WTC11 (cell line): Measurements from ENCODE around the gene SPRED2. TPM values are rescaled to one million over a fixed set of nuclear protein-coding genes. Genes with fewer than 3 reads are reported as not detected.
A peak's percentile ranks its signal among the peaks of the same experiment; 100 is the strongest.

Experiments used
- ATAC-seq: fragments of 200-7000 bp; cut with Tn5 transposase; 2 replicates; pipeline ENCODE4 v1.10.0; 2021; ENCODE audit warnings: mild to moderate bottlenecking, moderate library complexity
- CTCF ChIA-PET: fragments of 300-600 bp; sonication (Branson Sonifier 250); formaldehyde crosslinking; loops from one replicate; lab custom pipeline; 2021; ENCODE audit warnings: antibody characterized with exemption; lab: Charles Lee
- POLR2A ChIA-PET: fragments of 350-600 bp; sonication (Branson Sonifier 250); formaldehyde crosslinking; loops from one replicate; lab custom pipeline; 2021; ENCODE audit warnings: antibody characterized with exemption; lab: Charles Lee
- DNase-seq: peaks from one replicate; pipeline ENCODE4 v3.0.0; 2021; ENCODE audit warnings: low spot score
- H3K27ac Mint-ChIP-seq: 2 replicates; pipeline ENCODE4 v1.8.0; 2021; ENCODE audit warnings: mixed read lengths
- H3K27me3 Mint-ChIP-seq: 2 replicates; pipeline ENCODE4 v1.8.0; 2021; ENCODE audit warnings: low read depth, mild to moderate bottlenecking, moderate library complexity, mixed read lengths
- H3K36me3 Mint-ChIP-seq: 2 replicates; pipeline ENCODE4 v1.8.0; 2021; ENCODE audit warnings: mixed read lengths
- H3K4me1 Mint-ChIP-seq: 2 replicates; pipeline ENCODE4 v1.8.0; 2022; ENCODE audit warnings: mixed read lengths
- H3K4me3 Mint-ChIP-seq: 2 replicates; pipeline ENCODE4 v1.8.0; 2021; ENCODE audit warnings: mild to moderate bottlenecking, moderate library complexity, mixed read lengths
- H3K9me3 Mint-ChIP-seq: 2 replicates; pipeline ENCODE4 v1.8.0; 2021; ENCODE audit warnings: mixed read lengths
- ATF1 ChIP-seq: sonication (generic); formaldehyde crosslinking; IDR thresholded peaks from 2 replicates; pipeline ENCODE4 v1.8.1; 2023; ENCODE audit warnings: mild to moderate bottlenecking, moderate library complexity, missing genetic modification reagents
- CDX4 ChIP-seq: fragments of 250-450 bp; sonication (Bioruptor Pico); IDR thresholded peaks from 2 replicates; pipeline ENCODE4 v1.9.0; 2021; ENCODE audit warnings: moderate library complexity, mild to moderate bottlenecking, inconsistent platforms, borderline replicate concordance
- CREM ChIP-seq: sonication (generic); formaldehyde crosslinking; IDR thresholded peaks from 2 replicates; pipeline ENCODE4 v1.8.1; 2022; ENCODE audit warnings: mild to moderate bottlenecking, missing genetic modification reagents, moderate library complexity
- FOXK1 ChIP-seq: sonication (generic); formaldehyde crosslinking; IDR thresholded peaks from 2 replicates; pipeline ENCODE4 v1.8.0; 2022; ENCODE audit warnings: mild to moderate bottlenecking, moderate library complexity, missing genetic modification reagents
- NR2C2 ChIP-seq: sonication (generic); formaldehyde crosslinking; IDR thresholded peaks from 2 replicates; pipeline ENCODE4 v1.8.0; 2022; ENCODE audit warnings: mild to moderate bottlenecking, missing genetic modification reagents
- PRRX2 ChIP-seq: fragments of 250-450 bp; sonication (Bioruptor Pico); IDR thresholded peaks from 2 replicates; pipeline ENCODE4 v1.8.0; 2021; ENCODE audit warnings: mild to moderate bottlenecking
- SMAD4 ChIP-seq: sonication (generic); formaldehyde crosslinking; IDR thresholded peaks from 2 replicates; pipeline ENCODE4 v1.8.0; 2022; ENCODE audit warnings: mild to moderate bottlenecking, missing genetic modification reagents
- SOX15 ChIP-seq: fragments of 250-450 bp; sonication (Bioruptor Pico); IDR thresholded peaks from 2 replicates; pipeline ENCODE4 v1.9.0; 2021; ENCODE audit warnings: mild to moderate bottlenecking
- SP1 ChIP-seq: sonication (generic); formaldehyde crosslinking; conservative IDR thresholded peaks from 2 replicates; pipeline ENCODE4 v1.8.1; 2022; ENCODE audit warnings: missing genetic modification reagents
- ZNF317 ChIP-seq: sonication (generic); formaldehyde crosslinking; IDR thresholded peaks from 2 replicates; pipeline ENCODE4 v1.8.1; 2023; ENCODE audit warnings: low read depth, mild to moderate bottlenecking, moderate library complexity, missing genetic modification reagents, borderline replicate concordance
- total RNA-seq: library from RNA; stranded (reverse); gene quantifications from 3 replicates; pipeline ENCODE4 v1.2.3, GENCODE V29; 2021
- TF ChIP-seq, protein P1 (sequence below): sonication (generic); formaldehyde crosslinking; IDR thresholded peaks from 2 replicates; pipeline ENCODE4 v1.8.0; 2022; ENCODE audit warnings: mild to moderate bottlenecking, missing genetic modification reagents
- TF ChIP-seq, protein P2 (sequence below): sonication (generic); formaldehyde crosslinking; IDR thresholded peaks from 2 replicates; pipeline ENCODE4 v1.8.1; 2022; ENCODE audit warnings: low read depth, missing genetic modification reagents, borderline replicate concordance
- TF ChIP-seq, protein P3 (sequence below): fragments of 250-450 bp; sonication (Bioruptor Pico); conservative IDR thresholded peaks from 2 replicates; pipeline ENCODE4 v1.9.0; 2021; ENCODE audit warnings: mild to moderate bottlenecking
- TF ChIP-seq, protein P4 (sequence below): sonication (generic); formaldehyde crosslinking; IDR thresholded peaks from 2 replicates; pipeline ENCODE4 v1.8.0; 2022; ENCODE audit warnings: mild to moderate bottlenecking, missing genetic modification reagents
- TF ChIP-seq, protein P5 (sequence below): sonication (generic); formaldehyde crosslinking; IDR thresholded peaks from 2 replicates; pipeline ENCODE4 v1.8.1; 2022; ENCODE audit warnings: mild to moderate bottlenecking, missing genetic modification reagents, moderate library complexity, borderline replicate concordance
- TF ChIP-seq, protein P6 (sequence below): fragments of 250-450 bp; sonication (Bioruptor Pico); IDR thresholded peaks from 2 replicates; pipeline ENCODE4 v2.1.2; 2022; ENCODE audit warnings: mild to moderate bottlenecking, moderate library complexity

The SPRED2 gene
- total RNA-seq, 1 experiment from 2014 or later: 34.1 TPM

DNA sequence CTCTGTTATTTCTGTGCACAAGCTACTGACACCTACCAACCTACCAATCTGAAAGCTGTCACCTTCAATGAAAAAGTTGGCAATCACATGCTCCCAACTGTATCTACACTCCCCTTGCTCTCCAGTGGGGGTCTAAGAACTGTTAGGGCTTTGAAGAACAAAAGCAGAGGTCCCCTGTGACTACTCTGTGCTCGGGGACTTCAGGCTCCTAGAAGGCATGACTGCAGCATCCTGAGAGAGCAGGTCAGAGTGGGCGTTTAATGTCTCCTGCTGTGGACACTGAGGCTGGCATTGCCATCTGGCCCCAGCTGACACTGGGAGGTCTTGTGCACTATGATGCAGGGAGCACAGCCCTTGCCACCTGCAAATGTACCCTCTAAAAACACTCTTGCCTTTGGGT, 111.5 kb downstream of the SPRED2 start:
- H3K27me3 Mint-ChIP-seq: no peaks in the 10 kb centered on the region
- no peak overlapping the region for H3K4me3 Mint-ChIP-seq
- peaks cover 8% of the 10 kb centered on the region for H3K36me3 Mint-ChIP-seq
- CTCF ChIA-PET: interaction anchor here (0.6 to 1.4 kb wide), 7 partner anchors 10 to 117 kb away, joined by 3 to 6 read pairs (median 4); no protein-coding TSS in a partner anchor
- DNase-seq: no peak
- H3K4me1 Mint-ChIP-seq: no peaks in the 10 kb centered on the region
- H3K27ac Mint-ChIP-seq: no peak overlapping the region
- POLR2A ChIA-PET: interaction anchor here (0.7 kb wide), 1 partner anchor 19 kb away, joined by 3 read pairs; no protein-coding TSS in a partner anchor
- no peaks in the 10 kb centered on the region for H3K9me3 Mint-ChIP-seq
- peak; percentile 16; the same call in 1 of the 2 replicates for ATAC-seq
- TF ChIP-seq ATF1 (CRISPR knock-in tag) (no peak), SP1 (CRISPR knock-in tag) (no peak)
- TF ChIP-seq, protein P1, sequence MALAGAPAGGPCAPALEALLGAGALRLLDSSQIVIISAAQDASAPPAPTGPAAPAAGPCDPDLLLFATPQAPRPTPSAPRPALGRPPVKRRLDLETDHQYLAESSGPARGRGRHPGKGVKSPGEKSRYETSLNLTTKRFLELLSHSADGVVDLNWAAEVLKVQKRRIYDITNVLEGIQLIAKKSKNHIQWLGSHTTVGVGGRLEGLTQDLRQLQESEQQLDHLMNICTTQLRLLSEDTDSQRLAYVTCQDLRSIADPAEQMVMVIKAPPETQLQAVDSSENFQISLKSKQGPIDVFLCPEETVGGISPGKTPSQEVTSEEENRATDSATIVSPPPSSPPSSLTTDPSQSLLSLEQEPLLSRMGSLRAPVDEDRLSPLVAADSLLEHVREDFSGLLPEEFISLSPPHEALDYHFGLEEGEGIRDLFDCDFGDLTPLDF: no peak
- TF ChIP-seq, all 79 proteins: peak for 0

GRCh38 chr2:65320042-65320725, 112.2 kb downstream of the SPRED2 start:
- POLR2A ChIA-PET: interaction anchor here (0.7 to 1.1 kb wide), 2 partner anchors 20 to 32 kb away, joined by 3 read pairs; no protein-coding TSS in a partner anchor
- ATAC-seq (peak; percentile 82), DNase-seq (no peak)
- Mint-ChIP-seq H3K27me3 (no peaks in the 10 kb centered on the region), H3K4me3 (no peak overlapping the region), H3K4me1 (no peaks in the 10 kb centered on the region), H3K36me3 (peaks cover 10% of the 10 kb centered on the region), H3K27ac (no peak overlapping the region)
- TF ChIP-seq, protein P2, sequence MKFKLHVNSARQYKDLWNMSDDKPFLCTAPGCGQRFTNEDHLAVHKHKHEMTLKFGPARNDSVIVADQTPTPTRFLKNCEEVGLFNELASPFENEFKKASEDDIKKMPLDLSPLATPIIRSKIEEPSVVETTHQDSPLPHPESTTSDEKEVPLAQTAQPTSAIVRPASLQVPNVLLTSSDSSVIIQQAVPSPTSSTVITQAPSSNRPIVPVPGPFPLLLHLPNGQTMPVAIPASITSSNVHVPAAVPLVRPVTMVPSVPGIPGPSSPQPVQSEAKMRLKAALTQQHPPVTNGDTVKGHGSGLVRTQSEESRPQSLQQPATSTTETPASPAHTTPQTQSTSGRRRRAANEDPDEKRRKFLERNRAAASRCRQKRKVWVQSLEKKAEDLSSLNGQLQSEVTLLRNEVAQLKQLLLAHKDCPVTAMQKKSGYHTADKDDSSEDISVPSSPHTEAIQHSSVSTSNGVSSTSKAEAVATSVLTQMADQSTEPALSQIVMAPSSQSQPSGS (CRISPR knock-in tag): no peak
- TF ChIP-seq SOX15 (CRISPR knock-in tag): no peak
- no peak for TF ChIP-seq ZNF317
- TF ChIP-seq, protein P3, sequence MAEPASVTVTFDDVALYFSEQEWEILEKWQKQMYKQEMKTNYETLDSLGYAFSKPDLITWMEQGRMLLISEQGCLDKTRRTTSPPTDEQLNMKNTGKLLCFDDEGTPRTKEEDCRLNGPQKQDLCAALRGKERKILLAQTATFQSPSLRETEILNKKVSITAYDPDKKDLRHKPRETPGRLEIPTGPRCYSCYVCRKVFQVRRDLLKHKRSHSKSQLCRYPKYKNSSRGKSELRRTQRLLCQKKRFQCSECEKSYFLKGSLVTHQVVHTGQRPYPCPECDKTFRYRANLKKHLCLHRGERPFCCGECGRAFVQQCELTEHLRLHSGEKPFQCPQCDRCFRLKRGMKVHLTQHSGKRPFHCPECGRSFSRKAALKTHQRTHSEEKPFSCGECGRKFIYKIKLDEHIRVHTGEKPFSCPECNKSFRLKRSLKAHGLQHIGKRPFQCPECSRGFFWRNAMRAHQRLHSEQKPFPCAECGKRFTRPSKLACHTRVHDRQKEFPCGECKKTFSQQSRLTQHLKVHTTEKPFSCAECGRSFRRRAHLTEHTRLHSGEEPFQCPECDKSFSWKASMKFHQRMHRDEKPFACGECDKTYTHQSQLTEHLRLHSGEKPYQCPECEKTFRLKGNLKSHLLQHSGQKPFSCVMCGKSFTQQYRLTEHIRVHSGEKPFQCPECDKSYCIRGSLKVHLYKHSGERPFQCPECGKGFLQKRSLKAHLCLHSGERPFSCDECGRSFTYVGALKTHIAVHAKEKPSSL: no peak
- TF ChIP-seq CDX4: no peak
- no peak for TF ChIP-seq FOXK1 (CRISPR knock-in tag)
- TF ChIP-seq SMAD4: no peak
- TF ChIP-seq, protein P4, sequence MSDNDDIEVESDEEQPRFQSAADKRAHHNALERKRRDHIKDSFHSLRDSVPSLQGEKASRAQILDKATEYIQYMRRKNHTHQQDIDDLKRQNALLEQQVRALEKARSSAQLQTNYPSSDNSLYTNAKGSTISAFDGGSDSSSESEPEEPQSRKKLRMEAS (CRISPR knock-in tag): no peak
- no peak for TF ChIP-seq PRRX2 (CRISPR knock-in tag)
- no peak for TF ChIP-seq NR2C2 (CRISPR knock-in tag)
- TF ChIP-seq, protein P5, sequence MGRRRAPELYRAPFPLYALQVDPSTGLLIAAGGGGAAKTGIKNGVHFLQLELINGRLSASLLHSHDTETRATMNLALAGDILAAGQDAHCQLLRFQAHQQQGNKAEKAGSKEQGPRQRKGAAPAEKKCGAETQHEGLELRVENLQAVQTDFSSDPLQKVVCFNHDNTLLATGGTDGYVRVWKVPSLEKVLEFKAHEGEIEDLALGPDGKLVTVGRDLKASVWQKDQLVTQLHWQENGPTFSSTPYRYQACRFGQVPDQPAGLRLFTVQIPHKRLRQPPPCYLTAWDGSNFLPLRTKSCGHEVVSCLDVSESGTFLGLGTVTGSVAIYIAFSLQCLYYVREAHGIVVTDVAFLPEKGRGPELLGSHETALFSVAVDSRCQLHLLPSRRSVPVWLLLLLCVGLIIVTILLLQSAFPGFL: no peak
- no peak for TF ChIP-seq CREM (CRISPR knock-in tag)
- no peak for TF ChIP-seq SP1 (CRISPR knock-in tag)
- TF ChIP-seq, protein P6, sequence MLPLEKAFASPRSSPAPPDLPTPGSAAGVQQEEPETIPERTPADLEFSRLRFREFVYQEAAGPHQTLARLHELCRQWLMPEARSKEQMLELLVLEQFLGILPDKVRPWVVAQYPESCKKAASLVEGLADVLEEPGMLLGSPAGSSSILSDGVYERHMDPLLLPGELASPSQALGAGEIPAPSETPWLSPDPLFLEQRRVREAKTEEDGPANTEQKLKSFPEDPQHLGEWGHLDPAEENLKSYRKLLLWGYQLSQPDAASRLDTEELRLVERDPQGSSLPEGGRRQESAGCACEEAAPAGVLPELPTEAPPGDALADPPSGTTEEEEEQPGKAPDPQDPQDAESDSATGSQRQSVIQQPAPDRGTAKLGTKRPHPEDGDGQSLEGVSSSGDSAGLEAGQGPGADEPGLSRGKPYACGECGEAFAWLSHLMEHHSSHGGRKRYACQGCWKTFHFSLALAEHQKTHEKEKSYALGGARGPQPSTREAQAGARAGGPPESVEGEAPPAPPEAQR (CRISPR knock-in tag): no peak
- TF ChIP-seq, all 79 proteins: peak for 0
- no peaks in the 10 kb centered on the region for H3K9me3 Mint-ChIP-seq
- CTCF ChIA-PET: interaction anchor here (0.6 to 1.4 kb wide), 7 partner anchors 9 to 118 kb away, joined by 3 to 6 read pairs (median 4); no protein-coding TSS in a partner anchor
